Measurements from ENCODE around the gene TLE3. TPM values are rescaled to one million over a fixed set of nuclear protein-coding genes. Genes with fewer than 3 reads are reported as not detected.

TLE3 gene
- total RNA-seq, 2 donors from 2014 or later: 157 to 246 TPM

DNA sequence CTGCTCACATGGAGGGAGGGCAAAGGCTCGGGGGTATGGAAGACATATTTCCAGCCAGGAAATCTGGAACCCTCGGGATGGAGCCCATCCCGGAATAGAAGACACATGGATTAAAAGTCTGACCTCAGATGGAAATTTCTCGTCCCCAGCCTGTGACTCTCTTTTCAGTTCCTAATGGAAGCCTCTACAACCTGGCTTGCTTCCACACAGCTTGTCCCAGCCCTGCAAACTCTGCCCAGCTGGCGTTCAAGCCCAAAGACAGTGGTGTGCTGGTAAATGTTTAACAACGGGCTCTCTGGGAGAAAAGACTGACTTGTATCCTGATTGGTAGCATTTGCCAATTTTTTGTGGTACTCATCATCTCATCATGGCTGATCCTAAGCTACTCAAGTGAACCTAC lies 35.6 kb upstream of the TLE3 start:
- intact Hi-C loops (cut with DNase I): no loop called here
- Histone ChIP-seq H3K36me3 (no peaks in the 10 kb centered on the region), H3K4me3 (no peak overlapping the region), H3K4me1 (replicated peaks) (no peaks in the 10 kb centered on the region), H3K9me3 (no peaks in the 10 kb centered on the region), H3K27me3 (replicated peaks; ENCODE audit: insufficient read depth) (no peaks in the 10 kb centered on the region), H3K27ac (no peak overlapping the region)
- no peak for DNase-seq (ENCODE audit: low spot score)
- whole genome bisulfite sequencing: 58% methylated on average over 6 of the region's 6 CpGs
- TF ChIP-seq POLR2AphosphoS5 (IDR thresholded peaks at IDR 0.05) (no peak), POLR2A (IDR thresholded peaks at IDR 0.05) (no peak)
- TF ChIP-seq, protein P1, sequence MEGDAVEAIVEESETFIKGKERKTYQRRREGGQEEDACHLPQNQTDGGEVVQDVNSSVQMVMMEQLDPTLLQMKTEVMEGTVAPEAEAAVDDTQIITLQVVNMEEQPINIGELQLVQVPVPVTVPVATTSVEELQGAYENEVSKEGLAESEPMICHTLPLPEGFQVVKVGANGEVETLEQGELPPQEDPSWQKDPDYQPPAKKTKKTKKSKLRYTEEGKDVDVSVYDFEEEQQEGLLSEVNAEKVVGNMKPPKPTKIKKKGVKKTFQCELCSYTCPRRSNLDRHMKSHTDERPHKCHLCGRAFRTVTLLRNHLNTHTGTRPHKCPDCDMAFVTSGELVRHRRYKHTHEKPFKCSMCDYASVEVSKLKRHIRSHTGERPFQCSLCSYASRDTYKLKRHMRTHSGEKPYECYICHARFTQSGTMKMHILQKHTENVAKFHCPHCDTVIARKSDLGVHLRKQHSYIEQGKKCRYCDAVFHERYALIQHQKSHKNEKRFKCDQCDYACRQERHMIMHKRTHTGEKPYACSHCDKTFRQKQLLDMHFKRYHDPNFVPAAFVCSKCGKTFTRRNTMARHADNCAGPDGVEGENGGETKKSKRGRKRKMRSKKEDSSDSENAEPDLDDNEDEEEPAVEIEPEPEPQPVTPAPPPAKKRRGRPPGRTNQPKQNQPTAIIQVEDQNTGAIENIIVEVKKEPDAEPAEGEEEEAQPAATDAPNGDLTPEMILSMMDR (IDR thresholded peaks at IDR 0.05): no peak

DNA sequence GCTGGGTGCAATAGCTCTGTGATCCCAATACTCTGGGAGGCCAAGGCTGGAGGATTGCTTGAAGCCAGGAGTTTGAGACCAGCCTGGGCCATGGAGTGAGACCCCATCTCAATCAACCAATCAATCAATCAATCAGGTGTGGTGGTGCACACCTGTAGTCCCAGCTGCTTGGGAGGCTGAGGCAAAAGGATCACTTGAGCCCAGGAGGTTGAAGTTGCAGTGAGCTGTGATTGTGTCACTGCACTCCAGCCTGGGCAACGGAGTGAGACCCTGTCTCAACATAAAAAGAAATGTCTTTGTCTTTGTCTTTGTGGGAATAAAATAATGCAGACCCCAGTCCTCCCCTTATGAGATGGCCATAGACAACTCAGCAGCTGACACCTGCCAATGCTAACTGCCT lies 34.9 kb upstream of the TLE3 start:
- DNase-seq (ENCODE audit: low spot score): no peak
- Histone ChIP-seq H3K27me3 (replicated peaks; ENCODE audit: insufficient read depth) (no peaks in the 10 kb centered on the region), H3K9me3 (no peaks in the 10 kb centered on the region), H3K36me3 (no peaks in the 10 kb centered on the region), H3K27ac (no peak overlapping the region), H3K4me1 (replicated peaks) (no peaks in the 10 kb centered on the region), H3K4me3 (no peak overlapping the region)
- TF ChIP-seq, protein P1 (IDR thresholded peaks at IDR 0.05): no peak
- no peak for TF ChIP-seq POLR2A (IDR thresholded peaks at IDR 0.05)
- no peak for TF ChIP-seq POLR2AphosphoS5 (IDR thresholded peaks at IDR 0.05)
- WGBS: 88% methylated on average over 1 of the region's 1 CpG
- intact Hi-C loops (cut with DNase I): no loop called here

DNA sequence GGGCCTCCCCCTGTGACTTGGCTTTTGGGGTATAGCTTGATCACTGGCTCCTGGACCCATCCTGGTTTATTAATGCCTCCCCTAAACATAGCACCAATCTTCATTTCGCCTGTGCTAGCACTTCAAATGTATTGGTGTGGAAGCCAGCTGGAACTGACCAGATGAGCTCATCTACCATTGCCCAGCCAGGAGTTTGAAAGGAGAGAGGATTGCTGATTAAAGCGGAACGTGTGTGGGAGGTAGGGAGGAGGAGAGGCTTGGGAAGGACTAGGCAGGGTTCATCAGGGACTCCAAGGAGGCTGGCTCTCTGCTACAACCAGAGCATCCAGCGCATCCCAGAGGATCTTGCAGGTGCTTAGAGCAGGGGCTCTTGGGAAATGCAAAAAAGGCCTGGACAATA lies 34.4 kb upstream of the TLE3 start:
- intact Hi-C loops (cut with DNase I): no loop called here
- DNase-seq (ENCODE audit: low spot score): no peak
- TF ChIP-seq, protein P1 (IDR thresholded peaks at IDR 0.05): no peak
- no peak for TF ChIP-seq POLR2AphosphoS5 (IDR thresholded peaks at IDR 0.05)
- TF ChIP-seq POLR2A (IDR thresholded peaks at IDR 0.05): no peak
- Histone ChIP-seq H3K4me1 (replicated peaks) (no peaks in the 10 kb centered on the region), H3K36me3 (no peaks in the 10 kb centered on the region), H3K27me3 (replicated peaks; ENCODE audit: insufficient read depth) (no peaks in the 10 kb centered on the region), H3K4me3 (no peak overlapping the region), H3K9me3 (no peaks in the 10 kb centered on the region), H3K27ac (no peak overlapping the region)
- 69% methylated on average over 4 of the region's 4 CpGs for WGBS

DNA sequence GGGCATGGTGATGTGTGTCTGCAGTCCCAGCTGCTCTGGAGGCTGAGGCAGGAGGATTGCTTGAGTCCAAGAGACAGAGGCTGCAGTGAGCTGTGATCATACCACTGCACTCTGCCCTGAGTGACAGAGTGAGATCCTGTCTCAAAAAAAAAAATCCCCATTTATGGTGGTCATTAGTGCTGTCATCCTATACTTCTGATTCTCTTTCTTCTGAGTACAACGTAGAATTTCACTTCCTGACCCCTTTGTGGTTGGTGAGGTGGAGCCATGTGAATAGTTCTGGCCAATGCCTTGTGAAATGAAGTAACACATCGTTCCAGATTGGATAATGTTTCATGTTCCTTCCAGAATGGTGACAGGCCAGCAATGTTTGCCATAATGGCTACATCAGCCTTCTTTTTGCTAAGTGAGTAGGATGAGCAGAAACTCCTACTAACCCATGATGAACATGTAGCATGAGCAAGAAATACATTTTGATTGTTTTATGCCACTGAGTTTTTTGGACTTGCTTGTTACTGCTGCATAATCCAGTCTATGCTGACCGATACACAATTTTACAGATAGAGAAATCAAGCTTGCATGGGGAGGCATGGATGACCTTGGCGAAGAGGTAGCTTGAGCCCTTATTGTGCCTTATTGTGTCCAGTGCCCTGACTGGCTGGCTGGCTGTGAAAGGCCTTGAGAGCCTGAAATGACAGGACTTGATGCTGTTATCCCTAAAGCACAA lies 30.9 kb upstream of the TLE3 start:
- H3K9me3 ChIP-seq: no peaks in the 10 kb centered on the region
- H3K4me1 ChIP-seq (replicated peaks): no peaks in the 10 kb centered on the region
- no peak overlapping the region for H3K4me3 ChIP-seq
- TF ChIP-seq POLR2A (IDR thresholded peaks at IDR 0.05) (no peak), POLR2AphosphoS5 (IDR thresholded peaks at IDR 0.05) (no peak)
- TF ChIP-seq, protein P1 (IDR thresholded peaks at IDR 0.05): no peak
- 83% methylated on average over 4 of the region's 4 CpGs for WGBS
- no peak for DNase-seq (ENCODE audit: low spot score)
- H3K27ac ChIP-seq: no peak overlapping the region
- no peaks in the 10 kb centered on the region for H3K27me3 ChIP-seq (replicated peaks; ENCODE audit: insufficient read depth)
- intact Hi-C loops (cut with DNase I): no loop called here
- no peaks in the 10 kb centered on the region for H3K36me3 ChIP-seq

DNA sequence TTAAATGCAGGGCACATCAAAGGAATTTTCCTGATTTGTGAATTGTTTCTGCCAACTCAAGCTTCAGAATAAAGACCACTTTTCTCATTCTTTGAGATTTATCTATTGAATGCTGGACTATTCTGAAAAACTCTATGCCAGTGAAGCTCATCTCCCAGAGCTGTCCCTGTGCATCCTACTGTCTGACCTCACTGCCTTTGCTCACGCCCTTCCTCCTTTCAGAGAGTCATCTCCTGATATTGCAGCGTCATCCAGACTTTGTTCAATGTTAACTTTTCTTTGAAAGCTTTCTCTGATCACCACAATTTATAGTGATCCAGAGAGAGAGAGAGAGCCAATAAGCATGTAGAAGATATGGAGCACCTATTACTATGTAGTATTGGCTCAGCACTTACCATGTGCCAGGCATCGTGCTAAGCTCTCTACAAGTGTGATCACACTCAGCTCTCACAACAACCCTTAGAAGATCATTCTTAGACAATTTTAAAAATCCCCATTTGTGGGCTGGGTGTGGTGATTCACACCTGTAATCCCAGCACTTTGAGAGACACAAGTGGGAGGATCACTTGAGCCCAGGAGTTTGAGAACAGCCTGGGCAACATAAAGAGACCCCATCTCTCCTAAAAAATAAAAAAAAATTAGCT lies 30.2 kb upstream of the TLE3 start:
- no peaks in the 10 kb centered on the region for H3K27me3 ChIP-seq (replicated peaks; ENCODE audit: insufficient read depth)
- no peak overlapping the region for H3K4me3 ChIP-seq
- TF ChIP-seq, protein P1 (IDR thresholded peaks at IDR 0.05): no peak
- TF ChIP-seq POLR2A (IDR thresholded peaks at IDR 0.05) (no peak), POLR2AphosphoS5 (IDR thresholded peaks at IDR 0.05) (no peak)
- H3K9me3 ChIP-seq: no peaks in the 10 kb centered on the region
- intact Hi-C loops (cut with DNase I): no loop called here
- no peaks in the 10 kb centered on the region for H3K36me3 ChIP-seq
- no peak overlapping the region for H3K27ac ChIP-seq
- WGBS: 73% methylated on average over 3 of the region's 3 CpGs
- no peaks in the 10 kb centered on the region for H3K4me1 ChIP-seq (replicated peaks)
- no peak for DNase-seq (ENCODE audit: low spot score)

Data from prostate gland (tissue), 2 donors.